Panc1 (cell line): ENCODE measurements around the gene RHBDF2. TPM values are rescaled to one million over a fixed set of nuclear protein-coding genes. Genes with fewer than 3 reads are reported as not detected.
"Not testable (repeated sequence)": the region's sequence is repeated elsewhere in the genome, so short reads cannot be mapped to it uniquely, and the experiment has no call there.

Experiments
- ATAC-seq: fragments of 200-7000 bp; cut with Tn5 transposase; 2 replicates; pipeline ENCODE4 v1.9.1; 2020; ENCODE audit warnings: mild to moderate bottlenecking, moderate library complexity
- BruUV-seq: library from RNA; stranded (reverse); fragments of 400-500 nt; replicated peaks from 2 replicates; lab custom pipeline; 2021; lab: Mats Ljungman, UMichigan
- CTCF ChIA-PET: fragments of 300-600 bp; sonication (Branson Sonifier 250); formaldehyde crosslinking; loops from one replicate; lab custom pipeline; 2022; ENCODE audit warnings: antibody characterized with exemption; lab: Charles Lee
- POLR2A ChIA-PET: fragments of 300-600 bp; sonication (Branson Sonifier 250); formaldehyde crosslinking; loops from one replicate; lab custom pipeline; 2022; ENCODE audit warnings: antibody characterized with exemption; lab: Charles Lee
- DNase-seq: peaks from one replicate; pipeline ENCODE4 v3.0.0-alpha.2; 2010; ENCODE audit warnings: low read depth, low spot score
- H3K27ac ChIP-seq: 2 replicates; pipeline ENCODE4 v1.5.1; 2011; ENCODE audit warnings: mild to moderate bottlenecking, low read length, inconsistent platforms
- H3K27me3 ChIP-seq: fragments of 200-500 bp; sonication (Bioruptor generic); 2 replicates; pipeline ENCODE4 v1.6.0; 2014; ENCODE audit warnings: low read length, inconsistent platforms; ENCODE audit not compliant: control insufficient read depth, insufficient read depth
- H3K36me3 ChIP-seq: fragments of 200-500 bp; sonication (Bioruptor generic); 2 replicates; pipeline ENCODE4 v1.5.1; 2014; ENCODE audit warnings: inconsistent platforms, mild to moderate bottlenecking, low read length, moderate library complexity; ENCODE audit not compliant: control insufficient read depth, insufficient read depth
- H3K4me1 ChIP-seq: 2 replicates; pipeline ENCODE4 v1.5.1; 2011; ENCODE audit warnings: inconsistent platforms, mild to moderate bottlenecking, low read length, moderate library complexity; ENCODE audit not compliant: control insufficient read depth, insufficient read depth
- H3K4me3 ChIP-seq, 2 experiments: 2 replicates each; pipeline ENCODE4 v1.5.1; 2011 to 2012; ENCODE audit warnings: low read depth in 2 of 2, low read length in 2 of 2, mild to moderate bottlenecking in 2 of 2, inconsistent platforms in 1 of 2, moderate library complexity in 1 of 2
- H3K9me3 ChIP-seq: fragments of 200-500 bp; sonication (Bioruptor generic); 2 replicates; pipeline ENCODE4 v1.5.1; 2014; ENCODE audit warnings: low read depth, mild to moderate bottlenecking, inconsistent platforms, low read length, moderate library complexity; ENCODE audit not compliant: control insufficient read depth, insufficient read depth
- POLR2AphosphoS5 ChIP-seq: IDR thresholded peaks from 2 replicates; pipeline ENCODE4 v1.6.1; 2012; ENCODE audit warnings: mild to moderate bottlenecking, low read depth, low read length, moderate library complexity
- SIN3A ChIP-seq: IDR thresholded peaks from 2 replicates; pipeline ENCODE4 v1.6.1; 2012; ENCODE audit warnings: low read depth, mild to moderate bottlenecking, low read length, moderate library complexity, borderline replicate concordance; ENCODE audit not compliant: insufficient read depth
- TCF7L2 ChIP-seq: IDR thresholded peaks from 2 replicates; pipeline ENCODE4 v1.6.1; 2011; ENCODE audit warnings: mild to moderate bottlenecking, low read depth, low read length, inconsistent platforms
- in situ Hi-C: cut with HindIII; loops from 2 replicates; pipeline ENCODE4 v1.10.0; 2016; ENCODE audit warnings: low sequenced_read_pairs, low pct_unique_long_range_greater_than_20kb
- intact Hi-C: fragments of 100-400 bp; cut with micrococcal nuclease; formaldehyde crosslinking; loops from one replicate; pipeline ENCODE4 v1.10.0; 2022; ENCODE audit not compliant: unreplicated experiment
- total RNA-seq: library from RNA; stranded (reverse); gene quantifications from one replicate; pipeline ENCODE4 v1.2.1, GENCODE V29; 2021; ENCODE audit not compliant: unreplicated experiment
- TF ChIP-seq, protein P1 (sequence below): fragments of 450-650 bp; IDR thresholded peaks from 2 replicates; pipeline ENCODE4 v1.5.1; 2017; ENCODE audit warnings: mild to moderate bottlenecking
- TF ChIP-seq, protein P2 (sequence below), 2 experiments: IDR thresholded peaks; 2 replicates each; pipeline ENCODE4 v1.6.1; 2011 to 2012; ENCODE audit warnings: low read depth in 2 of 2, control low read depth in 1 of 2, low read length in 1 of 2, mild to moderate bottlenecking in 1 of 2, moderate library complexity in 1 of 2; ENCODE audit not compliant: insufficient read depth in 1 of 2

The RHBDF2 gene
- total RNA-seq, 1 experiment from 2014 or later = 67.8 TPM

DNA sequence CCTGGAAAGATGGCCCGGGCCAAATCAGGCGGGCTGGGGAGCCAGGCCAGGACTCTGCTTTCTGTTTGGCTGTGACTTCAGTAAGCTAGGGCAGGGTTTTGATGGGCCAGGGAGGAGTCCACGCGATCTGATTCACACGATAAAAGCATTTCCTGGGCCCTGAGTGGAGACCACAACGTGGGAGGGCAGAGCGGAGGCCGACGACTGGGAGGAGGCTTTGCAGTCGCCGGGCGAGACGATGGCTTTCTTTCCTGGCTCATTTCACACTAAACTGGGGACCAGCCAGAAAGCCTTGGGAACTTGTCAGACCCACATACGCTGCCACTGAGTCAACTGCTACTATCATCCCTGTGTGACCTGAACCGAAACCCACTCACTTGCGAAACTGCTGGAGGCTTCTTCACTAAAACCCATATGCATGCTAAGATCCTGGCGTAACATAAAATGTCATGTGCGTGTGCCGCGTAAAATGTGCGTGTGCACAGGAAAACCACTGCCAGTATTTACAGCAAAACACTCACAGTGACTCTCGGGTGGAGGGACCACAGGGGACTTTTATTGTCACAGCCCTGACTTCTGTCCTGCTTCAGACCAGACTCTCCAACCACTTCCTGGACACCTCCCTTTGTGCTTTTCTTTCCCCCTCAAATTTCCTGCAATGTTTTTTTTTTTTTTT, 14.2 kb upstream of the RHBDF2 start:
- H3K4me3 ChIP-seq = no peak overlapping the region
- no peak for DNase-seq
- no peak for ATAC-seq
- H3K9me3 ChIP-seq = no peaks in the 10 kb centered on the region
- no peaks in the 10 kb centered on the region for H3K36me3 ChIP-seq
- H3K4me1 ChIP-seq = no peaks in the 10 kb centered on the region
- intact Hi-C loops = no loop called here
- ChIA-PET CTCF (interaction anchor here (0.7 kb wide), 1 partner anchor 156 kb away, joined by 13 read pairs; no protein-coding TSS in a partner anchor), POLR2A (no interaction called here)
- H3K27me3 ChIP-seq = no peaks in the 10 kb centered on the region
- BruUV-seq = no TSS peak
- TF ChIP-seq SIN3A (no peak), TCF7L2 (no peak), POLR2AphosphoS5 (no peak)
- TF ChIP-seq, protein P1, sequence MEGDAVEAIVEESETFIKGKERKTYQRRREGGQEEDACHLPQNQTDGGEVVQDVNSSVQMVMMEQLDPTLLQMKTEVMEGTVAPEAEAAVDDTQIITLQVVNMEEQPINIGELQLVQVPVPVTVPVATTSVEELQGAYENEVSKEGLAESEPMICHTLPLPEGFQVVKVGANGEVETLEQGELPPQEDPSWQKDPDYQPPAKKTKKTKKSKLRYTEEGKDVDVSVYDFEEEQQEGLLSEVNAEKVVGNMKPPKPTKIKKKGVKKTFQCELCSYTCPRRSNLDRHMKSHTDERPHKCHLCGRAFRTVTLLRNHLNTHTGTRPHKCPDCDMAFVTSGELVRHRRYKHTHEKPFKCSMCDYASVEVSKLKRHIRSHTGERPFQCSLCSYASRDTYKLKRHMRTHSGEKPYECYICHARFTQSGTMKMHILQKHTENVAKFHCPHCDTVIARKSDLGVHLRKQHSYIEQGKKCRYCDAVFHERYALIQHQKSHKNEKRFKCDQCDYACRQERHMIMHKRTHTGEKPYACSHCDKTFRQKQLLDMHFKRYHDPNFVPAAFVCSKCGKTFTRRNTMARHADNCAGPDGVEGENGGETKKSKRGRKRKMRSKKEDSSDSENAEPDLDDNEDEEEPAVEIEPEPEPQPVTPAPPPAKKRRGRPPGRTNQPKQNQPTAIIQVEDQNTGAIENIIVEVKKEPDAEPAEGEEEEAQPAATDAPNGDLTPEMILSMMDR = no peak
- TF ChIP-seq, protein P2, sequence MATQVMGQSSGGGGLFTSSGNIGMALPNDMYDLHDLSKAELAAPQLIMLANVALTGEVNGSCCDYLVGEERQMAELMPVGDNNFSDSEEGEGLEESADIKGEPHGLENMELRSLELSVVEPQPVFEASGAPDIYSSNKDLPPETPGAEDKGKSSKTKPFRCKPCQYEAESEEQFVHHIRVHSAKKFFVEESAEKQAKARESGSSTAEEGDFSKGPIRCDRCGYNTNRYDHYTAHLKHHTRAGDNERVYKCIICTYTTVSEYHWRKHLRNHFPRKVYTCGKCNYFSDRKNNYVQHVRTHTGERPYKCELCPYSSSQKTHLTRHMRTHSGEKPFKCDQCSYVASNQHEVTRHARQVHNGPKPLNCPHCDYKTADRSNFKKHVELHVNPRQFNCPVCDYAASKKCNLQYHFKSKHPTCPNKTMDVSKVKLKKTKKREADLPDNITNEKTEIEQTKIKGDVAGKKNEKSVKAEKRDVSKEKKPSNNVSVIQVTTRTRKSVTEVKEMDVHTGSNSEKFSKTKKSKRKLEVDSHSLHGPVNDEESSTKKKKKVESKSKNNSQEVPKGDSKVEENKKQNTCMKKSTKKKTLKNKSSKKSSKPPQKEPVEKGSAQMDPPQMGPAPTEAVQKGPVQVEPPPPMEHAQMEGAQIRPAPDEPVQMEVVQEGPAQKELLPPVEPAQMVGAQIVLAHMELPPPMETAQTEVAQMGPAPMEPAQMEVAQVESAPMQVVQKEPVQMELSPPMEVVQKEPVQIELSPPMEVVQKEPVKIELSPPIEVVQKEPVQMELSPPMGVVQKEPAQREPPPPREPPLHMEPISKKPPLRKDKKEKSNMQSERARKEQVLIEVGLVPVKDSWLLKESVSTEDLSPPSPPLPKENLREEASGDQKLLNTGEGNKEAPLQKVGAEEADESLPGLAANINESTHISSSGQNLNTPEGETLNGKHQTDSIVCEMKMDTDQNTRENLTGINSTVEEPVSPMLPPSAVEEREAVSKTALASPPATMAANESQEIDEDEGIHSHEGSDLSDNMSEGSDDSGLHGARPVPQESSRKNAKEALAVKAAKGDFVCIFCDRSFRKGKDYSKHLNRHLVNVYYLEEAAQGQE (IDR thresholded peaks at IDR 0.05; ENCODE audit: insufficient read depth in 1 of 2, low read depth in 2 of 2, low read length in 1 of 2) = no peak
- in situ Hi-C loops = no loop called here
- H3K27ac ChIP-seq = no peak overlapping the region

DNA sequence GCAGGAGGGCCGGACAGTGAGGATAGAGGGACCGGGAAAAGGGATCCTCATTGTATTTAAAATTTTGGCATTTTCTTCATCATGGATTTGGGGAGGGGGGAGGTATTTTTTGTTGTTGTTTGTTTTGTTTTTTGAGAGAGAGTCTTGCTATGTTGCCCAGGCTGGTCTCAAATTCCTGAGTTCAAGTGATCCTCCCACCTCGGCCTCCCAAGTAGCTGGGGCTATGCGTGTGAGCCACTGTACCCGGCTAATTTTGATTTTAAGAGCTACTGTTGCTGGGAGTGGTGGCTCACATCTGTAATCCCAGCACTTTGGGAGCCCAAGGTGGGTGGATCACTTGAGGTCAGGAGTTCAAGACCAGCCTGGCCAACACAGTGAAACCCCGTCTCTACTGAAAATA, 13.1 kb upstream of the RHBDF2 start:
- intact Hi-C loops, H3K36me3 ChIP-seq, H3K27me3 ChIP-seq, in situ Hi-C loops, H3K4me1 ChIP-seq, POLR2A ChIA-PET, H3K27ac ChIP-seq, H3K4me3 ChIP-seq, BruUV-seq, H3K9me3 ChIP-seq, DNase-seq, ATAC-seq: not testable (repeated sequence)
- CTCF ChIA-PET = interaction anchor here (0.7 kb wide), 1 partner anchor 24 kb away, joined by 3 read pairs; no protein-coding TSS in a partner anchor

DNA sequence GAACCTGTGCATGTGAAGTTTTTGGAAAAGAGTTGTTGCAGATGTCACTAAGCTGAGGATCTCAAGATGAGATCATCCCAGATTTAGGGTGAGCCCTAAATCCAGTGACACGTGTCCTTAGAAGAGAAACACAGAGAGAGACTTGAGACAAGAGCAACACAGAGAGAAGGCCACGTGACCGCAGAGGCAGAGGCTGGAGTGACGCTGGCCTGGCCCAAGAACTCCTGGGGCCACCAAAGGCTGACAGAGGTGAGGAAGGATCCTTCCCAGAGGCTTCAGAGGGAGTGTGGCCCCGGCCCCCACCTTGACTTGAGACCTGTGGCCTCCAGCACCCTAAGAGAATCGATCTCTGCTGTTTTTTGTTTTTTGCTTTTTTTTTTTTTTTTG, 12.1 kb upstream of the RHBDF2 start:
- Histone ChIP-seq H3K27ac (no peak overlapping the region), H3K36me3 (no peaks in the 10 kb centered on the region), H3K4me1 (no peaks in the 10 kb centered on the region), H3K4me3 (no peak overlapping the region), H3K27me3 (no peaks in the 10 kb centered on the region), H3K9me3 (no peaks in the 10 kb centered on the region)
- ATAC-seq (no peak), DNase-seq (no peak)
- ChIA-PET POLR2A (no interaction called here), CTCF (no interaction called here)
- TF ChIP-seq, protein P2 (IDR thresholded peaks at IDR 0.05; ENCODE audit: insufficient read depth in 1 of 2, low read depth in 2 of 2, low read length in 1 of 2) = no peak
- no peak for TF ChIP-seq SIN3A
- TF ChIP-seq POLR2AphosphoS5 = no peak
- TF ChIP-seq, protein P1 = no peak
- TF ChIP-seq TCF7L2 = no peak
- in situ Hi-C loops (no loop called here), intact Hi-C loops (no loop called here)
- BruUV-seq = no TSS peak
